ENCODE measurements around the gene TAF1B. TPM values are rescaled to one million over a fixed set of nuclear protein-coding genes. Genes with fewer than 3 reads are reported as not detected.

TAF1B gene
- total and polyA plus RNA-seq, 10 of the 15 experiments (the other 5 are each of a cell fraction or from before 2014, with no cell fraction given) = 8.1 to 18.3 (median 12.4) TPM

- Histone ChIP-seq H3K27ac (ENCODE audit: control insufficient read depth, insufficient read depth) (no peak overlapping the region), H2AFZ (ENCODE audit: control insufficient read depth, low read depth, low read length) (no peak overlapping the region), H3K79me2 (ENCODE audit: control insufficient read depth, insufficient read depth, low read length) (no peaks in the 10 kb centered on the region), H3K9me3 (replicated peaks; ENCODE audit: control insufficient read depth, insufficient read depth, low read length) (no peaks in the 10 kb centered on the region), H3K9ac (ENCODE audit: control insufficient read depth, insufficient read depth, low read length) (no peak overlapping the region), H3K4me1 (ENCODE audit: control insufficient read depth, insufficient read depth, low read length) (no peaks in the 10 kb centered on the region), H3K4me2 (ENCODE audit: control insufficient read depth, insufficient read depth) (no peak overlapping the region), H4K20me1 (ENCODE audit: control insufficient read depth, insufficient read depth) (no peaks in the 10 kb centered on the region), H3K36me3 (ENCODE audit: control insufficient read depth in 2 of 2, insufficient read depth in 2 of 2, low read length in 1 of 2) (peaks cover 0 to 2% of the 10 kb centered on the region in 2 experiments; a peak in 2 of 4 replicates), H3K4me3 (no peak overlapping the region), H3K27me3 (replicated peaks in 1 of 2; ENCODE audit: control insufficient read depth in 2 of 2, insufficient read depth in 2 of 2, low read length in 1 of 2) (no peaks in the 10 kb centered on the region)
- intact Hi-C loops (cut with micrococcal nuclease; ENCODE audit: unreplicated experiment) (no loop called here), in situ Hi-C loops (cut with MboI) (no loop called here)
- CTCF ChIA-PET = interaction anchor here (0.6 to 1.0 kb wide), 2 partner anchors 11 to 210 kb away, joined by 3 read pairs; no protein-coding TSS in a partner anchor
- TF ChIP-seq BRCA1 (IDR thresholded peaks at IDR 0.05; ENCODE audit: low read depth, low read length) (no peak), NR2C2 (IDR thresholded peaks at IDR 0.05; ENCODE audit: borderline replicate concordance, control insufficient read depth, insufficient read length, low read depth) (no peak), HDGF (IDR thresholded peaks at IDR 0.05) (no peak), GATAD2B (conservative IDR thresholded peaks at IDR 0.05; ENCODE audit: low read depth) (no peak), YY1 (IDR thresholded peaks at IDR 0.05; ENCODE audit: low read depth, low read length) (no peak), ZBTB40 (IDR thresholded peaks at IDR 0.05; ENCODE audit: borderline replicate concordance) (no peak), BCL11A (IDR thresholded peaks at IDR 0.05; ENCODE audit: low read depth, low read length) (no peak), POLR2A (IDR thresholded peaks at IDR 0.05; ENCODE audit: low read depth, low read length) (no peak), ZNF217 (IDR thresholded peaks at IDR 0.05) (no peak), RBBP5 (conservative IDR thresholded peaks at IDR 0.05) (no peak), HSF1 (IDR thresholded peaks at IDR 0.05; ENCODE audit: low read depth, low read length) (no peak), NBN (IDR thresholded peaks at IDR 0.05) (no peak), IRF4 (IDR thresholded peaks at IDR 0.05; ENCODE audit: low read depth, low read length) (no peak), RCOR1 (conservative IDR thresholded peaks at IDR 0.05; ENCODE audit: low read depth, low read length) (no peak), CHD1 (IDR thresholded peaks at IDR 0.05; ENCODE audit: low read depth, low read length) (no peak), CREM (IDR thresholded peaks at IDR 0.05; ENCODE audit: low read depth) (no peak)
- TF ChIP-seq, protein P1, sequence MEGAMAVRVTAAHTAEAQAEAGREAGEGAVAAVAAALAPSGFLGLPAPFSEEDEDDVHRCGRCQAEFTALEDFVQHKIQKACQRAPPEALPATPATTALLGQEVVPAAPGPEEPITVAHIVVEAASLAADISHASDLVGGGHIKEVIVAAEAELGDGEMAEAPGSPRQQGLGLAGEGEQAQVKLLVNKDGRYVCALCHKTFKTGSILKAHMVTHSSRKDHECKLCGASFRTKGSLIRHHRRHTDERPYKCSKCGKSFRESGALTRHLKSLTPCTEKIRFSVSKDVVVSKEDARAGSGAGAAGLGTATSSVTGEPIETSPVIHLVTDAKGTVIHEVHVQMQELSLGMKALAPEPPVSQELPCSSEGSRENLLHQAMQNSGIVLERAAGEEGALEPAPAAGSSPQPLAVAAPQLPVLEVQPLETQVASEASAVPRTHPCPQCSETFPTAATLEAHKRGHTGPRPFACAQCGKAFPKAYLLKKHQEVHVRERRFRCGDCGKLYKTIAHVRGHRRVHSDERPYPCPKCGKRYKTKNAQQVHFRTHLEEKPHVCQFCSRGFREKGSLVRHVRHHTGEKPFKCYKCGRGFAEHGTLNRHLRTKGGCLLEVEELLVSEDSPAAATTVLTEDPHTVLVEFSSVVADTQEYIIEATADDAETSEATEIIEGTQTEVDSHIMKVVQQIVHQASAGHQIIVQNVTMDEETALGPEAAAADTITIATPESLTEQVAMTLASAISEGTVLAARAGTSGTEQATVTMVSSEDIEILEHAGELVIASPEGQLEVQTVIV (IDR thresholded peaks at IDR 0.05; ENCODE audit: borderline replicate concordance, partially characterized antibody) = no peak
- 88% methylated on average over 1 of the region's 1 CpG for WGBS (ENCODE audit: insufficient coverage, insufficient replicate concordance, low lambda C conversion rate, missing lambda C conversion rate)
- POLR2A ChIA-PET = no interaction called here
- BruUV-seq (replicated peaks) = no TSS peak
- RAD21 ChIA-PET (ENCODE audit: unreplicated experiment) = no interaction called here
- ATAC-seq = no peak
- no peak for FAIRE-seq
- SMC1A ChIA-PET (ENCODE audit: uncharacterized antibody, unreplicated experiment) = no interaction called here
- DNase-seq (ENCODE audit: low read depth, low spot score) = no peak
Observed at GRCh38 chr2:9873337-9873736, 30.1 kb downstream of the TAF1B start.

Measured in GM12878 (cell line).